Psoas muscle (tissue), 8 donors: ENCODE results near the gene AJUBA. TPM values are rescaled to one million over a fixed set of nuclear protein-coding genes. Genes with fewer than 3 reads are reported as not detected.

Experiments used
- ATAC-seq, 4 donors: fragments of 200-7000 bp; cut with Tn5 transposase; one replicate each; pipeline ENCODE4 v1.9.1; 2020; ENCODE audit warnings: moderate library complexity in 3 of 4, mild to moderate bottlenecking in 2 of 4
- DNase-seq, 2 donors: peaks; one replicate each; pipeline ENCODE4 v3.0.0-alpha.2; 2020
- H3K27ac ChIP-seq: fragments of 200-600 bp; one replicate; pipeline ENCODE4 v1.8.0; 2022
- H3K27me3 ChIP-seq, 3 donors: fragments of 200-600 bp in 1 of 3; one replicate each; pipeline versions ENCODE4 v1.6.1 to v1.8.0; 2013 to 2022; ENCODE audit warnings: low read length in 2 of 3, mild to moderate bottlenecking in 2 of 3, moderate library complexity in 1 of 3; ENCODE audit not compliant: insufficient read depth in 3 of 3
- H3K36me3 ChIP-seq, 2 donors: fragments of 200-600 bp in 1 of 2; one replicate each; pipeline versions ENCODE4 v1.6.1 to v1.8.0; 2013 to 2022; ENCODE audit warnings: low read depth in 1 of 2, mild to moderate bottlenecking in 1 of 2, moderate library complexity in 1 of 2; ENCODE audit not compliant: insufficient read depth in 1 of 2
- H3K4me1 ChIP-seq: fragments of 200-600 bp; one replicate; pipeline ENCODE4 v1.8.0; 2022
- H3K4me3 ChIP-seq: fragments of 200-600 bp; one replicate; pipeline ENCODE4 v1.8.0; 2022; ENCODE audit warnings: mild to moderate bottlenecking
- H3K9me3 ChIP-seq: fragments of 200-600 bp; one replicate; pipeline ENCODE4 v1.8.0; 2022
- CTCF ChIP-seq: fragments of 200-600 bp; IDR thresholded peaks from one replicate; pipeline ENCODE4 v1.8.0; 2022; ENCODE audit warnings: antibody characterized with exemption
- WGBS, 3 donors: extraction: QIAGEN DNeasy Blood & Tissue Kit; methylation state at CpG; one replicate each; pipeline versions ENCODE4 v1.1.6 to v1.1.7; 2013; 5-methylcytosine and 5-hydroxymethylcytosine counted together
- intact Hi-C, 2 donors: fragments of 100-400 bp; cut with DNase I; formaldehyde crosslinking; loops; one replicate each; pipeline versions ENCODE4 v1.11.0 to v1.14.2; 2022
- polyA plus RNA-seq, 3 donors: library from polyadenylated mRNA; stranded (reverse); fragments of 200-250 nt; gene quantifications; one replicate each; pipeline ENCODE4 v1.2.3, GENCODE V29; 2013
- total RNA-seq, 4 donors: library from RNA; stranded (reverse); fragmentation: NEBNext Ultra II Directional in 2 of 4; extraction: Animal tissue kit (Norgen Biotek cat#: 25700) in 2 of 4; gene quantifications; one replicate each; pipeline versions ENCODE4 v1.2.1 to v1.2.4, GENCODE V29; 2021 to 2023
- donor health status: healthy with polysubstance abuse.
- donor health status: DM: no; HTN: no; CAD: no; lungs with moderate emphysema.
- donor health status: Bipolar disorder and iron deficiency.
- donor health status: healthy.
- donor health status: DM: yes; HTN: yes; CAD: no.
- donor health status: DM: no; HTN: no; CAD: no.
- donor health status: DM: no; HTN: no; CAD: no.
- donor health status: DM: yes; HTN: yes; CAD: no.

The AJUBA gene
- total and polyA plus RNA-seq, 7 donors = 0.65 to 1.5 (median 0.95) TPM

- no peak for TF ChIP-seq CTCF
- no peaks in the 10 kb centered on the region for H3K9me3 ChIP-seq
- WGBS, 3 donors = 95 to 98% (median 95%) methylated on average over 3 of the region's 3 CpGs
- no peaks in the 10 kb centered on the region for H3K27me3 ChIP-seq
- ATAC-seq (no peak), DNase-seq (no peak)
- intact Hi-C loops = no loop called here
- no peaks in the 10 kb centered on the region for H3K36me3 ChIP-seq
- no peak overlapping the region for H3K27ac ChIP-seq
- H3K4me1 ChIP-seq = peaks cover 9% of the 10 kb centered on the region
- H3K4me3 ChIP-seq = no peak overlapping the region
These were observed 20.2 kb upstream of the AJUBA start for GRCh38 chr14:23002592-23002991.

DNA sequence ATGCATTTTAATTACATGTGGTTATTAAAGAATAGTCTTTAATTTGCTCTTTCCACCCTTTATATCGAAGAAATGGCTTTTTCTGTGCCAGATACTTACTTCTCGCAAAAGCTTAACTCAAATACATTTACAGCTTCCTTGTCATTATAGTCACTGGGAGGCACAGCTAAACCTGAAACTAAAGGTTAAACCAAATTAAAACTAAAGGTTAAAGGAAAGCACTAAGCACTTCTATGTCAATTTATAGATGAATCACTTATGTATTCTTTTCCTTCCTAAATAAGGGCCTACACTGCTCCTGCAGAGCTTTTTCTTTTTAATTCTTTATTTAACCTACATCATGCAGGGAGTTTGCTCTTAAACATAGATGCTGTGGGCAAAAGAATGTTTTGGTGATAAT, 18.5 kb upstream of the AJUBA start:
- peaks cover under 1% of the 10 kb centered on the region for H3K4me1 ChIP-seq
- TF ChIP-seq CTCF = no peak
- H3K27me3 ChIP-seq = no peaks in the 10 kb centered on the region
- ATAC-seq (no peak), DNase-seq (no peak)
- no peaks in the 10 kb centered on the region for H3K36me3 ChIP-seq
- no peaks in the 10 kb centered on the region for H3K9me3 ChIP-seq
- no peak overlapping the region for H3K27ac ChIP-seq
- no peak overlapping the region for H3K4me3 ChIP-seq
- intact Hi-C loops = no loop called here
- 96 to 98% (median 96%) methylated on average over 2 of the region's 2 CpGs for WGBS, 3 donors

DNA sequence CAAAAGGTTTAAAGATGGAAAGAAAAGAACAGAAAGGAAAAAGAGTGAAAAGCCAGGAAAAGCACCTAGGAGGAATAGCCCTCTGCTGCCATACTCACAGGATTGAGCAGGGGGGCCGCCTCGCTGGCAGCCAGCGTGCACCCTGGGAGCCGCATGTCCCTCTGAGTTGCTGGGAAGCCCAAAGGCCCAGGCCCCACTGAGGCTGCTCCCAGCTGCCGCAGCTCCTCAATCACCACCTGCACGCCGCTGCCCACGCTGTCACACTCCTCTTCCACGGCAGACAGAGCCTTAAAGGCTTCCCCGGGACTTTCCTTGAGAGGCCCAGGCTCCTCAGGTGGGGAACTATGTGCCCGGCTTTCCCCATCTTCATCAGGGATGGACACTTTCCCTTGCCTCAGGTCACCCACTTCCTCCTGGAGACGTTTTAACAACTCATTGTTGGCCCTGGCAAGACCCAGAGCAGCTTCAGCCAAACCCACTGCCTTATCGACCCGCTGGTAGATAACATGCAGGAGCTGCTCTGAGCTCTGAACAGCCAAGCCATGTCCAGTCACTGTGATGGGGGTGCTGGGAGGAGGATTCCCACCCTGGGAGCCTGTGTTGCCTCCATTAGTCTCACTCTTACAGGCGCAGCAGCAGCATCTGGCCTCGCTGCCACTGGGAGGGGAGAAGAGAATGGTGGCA, 16.1 kb upstream of the AJUBA start:
- Histone ChIP-seq H3K27me3 (no peaks in the 10 kb centered on the region), H3K4me1 (no peaks in the 10 kb centered on the region), H3K36me3 (no peaks in the 10 kb centered on the region), H3K27ac (no peak overlapping the region), H3K9me3 (no peaks in the 10 kb centered on the region), H3K4me3 (no peak overlapping the region)
- TF ChIP-seq CTCF = no peak
- ATAC-seq (peak in 1 of 4 donors; percentile 53), DNase-seq (no peak)
- intact Hi-C loops = loop anchor here in 1 of 2 donors (2.0 kb wide), 1 partner anchor 54 kb away; no protein-coding TSS in a partner anchor
- 68 to 75% (median 73%) methylated on average over 16 of the region's 16 CpGs for WGBS, 3 donors

DNA sequence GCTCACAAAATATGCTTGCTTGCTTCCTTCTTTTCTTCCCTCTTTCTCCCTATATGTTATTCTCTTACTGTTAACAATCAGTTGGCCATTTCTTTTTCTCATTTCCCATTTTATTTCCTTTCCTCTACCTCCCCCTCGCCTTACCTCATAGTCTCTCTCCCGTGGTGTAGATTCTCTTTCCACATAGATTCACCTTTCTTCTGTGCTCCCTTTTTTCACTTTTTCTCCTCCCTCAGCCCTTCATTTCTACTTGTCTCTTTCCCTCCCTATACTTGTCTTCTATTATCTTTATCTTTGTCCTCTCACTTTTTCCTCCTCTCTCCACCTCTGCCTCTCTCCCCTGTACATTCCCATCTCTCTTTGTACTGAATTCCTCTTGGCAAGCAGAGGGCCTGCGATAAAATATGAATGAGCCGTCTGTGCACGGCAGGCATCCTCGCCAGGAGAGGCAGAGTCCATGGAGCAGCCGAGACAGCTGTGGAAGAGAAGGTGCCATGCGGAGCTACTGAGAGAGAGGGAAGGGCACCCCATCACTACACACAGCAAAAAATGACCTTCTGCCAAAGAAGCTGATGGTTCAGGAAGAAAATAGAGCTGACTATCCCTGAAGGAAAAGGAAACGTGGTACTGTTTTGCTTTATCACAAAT, 15.4 kb upstream of the AJUBA start:
- no peak for TF ChIP-seq CTCF
- Histone ChIP-seq H3K36me3 (no peaks in the 10 kb centered on the region), H3K4me3 (no peak overlapping the region), H3K27ac (no peak overlapping the region), H3K27me3 (no peaks in the 10 kb centered on the region), H3K4me1 (no peaks in the 10 kb centered on the region), H3K9me3 (no peaks in the 10 kb centered on the region)
- 59 to 62% (median 59%) methylated on average over 9 of the region's 9 CpGs for WGBS, 3 donors
- no peak for DNase-seq
- intact Hi-C loops = loop anchor here in 1 of 2 donors (2.0 kb wide), 1 partner anchor 55 kb away; no protein-coding TSS in a partner anchor
- no peak for ATAC-seq
